RWPE1 (cell line): Measurements from ENCODE around the gene YWHAH.

Experiments used
- CTCF ChIA-PET: fragments of 350-600 bp; sonication (Branson Sonifier 250); formaldehyde crosslinking; extraction: SDS; loops from one replicate; lab custom pipeline; 2021; lab: Yijun Ruan, JAX
- POLR2A ChIA-PET: fragments of 400-600 bp; formaldehyde crosslinking; extraction: SDS; loops from one replicate; lab custom pipeline; 2020; ENCODE audit warnings: antibody characterized with exemption; ENCODE audit not compliant: low non-redundant PET; lab: Yijun Ruan, JAX
- DNase-seq: peaks from one replicate; pipeline ENCODE4 v3.0.0; 2012; ENCODE audit warnings: low spot score
- H3K27ac ChIP-seq: fragments of 450-650 bp; 2 replicates; pipeline ENCODE4 v1.5.1; 2017
- CTCF ChIP-seq: fragments of 450-650 bp; conservative IDR thresholded peaks from 2 replicates; pipeline ENCODE4 v1.5.1; 2017; ENCODE audit warnings: low read depth, mild to moderate bottlenecking

The YWHAH gene

GRCh38 chr22:31901388-31902137, 42.8 kb upstream of the YWHAH start:
- no peak for DNase-seq
- POLR2A ChIA-PET = no interaction called here
- H3K27ac ChIP-seq = no peak overlapping the region
- TF ChIP-seq CTCF = no peak
- CTCF ChIA-PET = no interaction called here

GRCh38 chr22:31904651-31905050, 39.7 kb upstream of the YWHAH start:
- ChIA-PET CTCF (no interaction called here), POLR2A (no interaction called here)
- no peak for TF ChIP-seq CTCF
- no peak overlapping the region for H3K27ac ChIP-seq
- DNase-seq = no peak

DNA sequence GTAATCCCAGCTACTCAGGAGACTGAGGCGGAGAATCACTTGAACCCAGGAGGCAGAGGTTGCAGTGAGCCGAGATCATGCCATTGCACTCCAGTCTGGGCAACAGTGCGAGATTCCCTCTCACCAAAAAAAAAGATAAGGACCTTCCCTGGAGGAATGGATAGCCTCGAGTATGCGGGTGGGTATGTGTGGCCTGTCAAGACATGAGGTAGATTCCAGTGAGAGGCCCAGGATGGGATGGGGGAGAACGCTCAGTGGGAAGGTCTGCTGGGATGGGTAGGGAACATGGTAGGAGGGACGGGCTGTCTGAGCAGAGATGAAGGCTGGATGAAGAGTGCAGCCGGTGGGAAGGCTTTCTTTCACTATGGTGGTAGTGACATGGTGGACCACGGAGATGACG, 39.0 kb upstream of the YWHAH start:
- DNase-seq = no peak
- POLR2A ChIA-PET = no interaction called here
- H3K27ac ChIP-seq = no peak overlapping the region
- TF ChIP-seq CTCF = no peak
- CTCF ChIA-PET = no interaction called here

- no peak for TF ChIP-seq CTCF
- POLR2A ChIA-PET = no interaction called here
Observed at GRCh38 chr22:31906086-31906485, 38.2 kb upstream of the YWHAH start.

DNA sequence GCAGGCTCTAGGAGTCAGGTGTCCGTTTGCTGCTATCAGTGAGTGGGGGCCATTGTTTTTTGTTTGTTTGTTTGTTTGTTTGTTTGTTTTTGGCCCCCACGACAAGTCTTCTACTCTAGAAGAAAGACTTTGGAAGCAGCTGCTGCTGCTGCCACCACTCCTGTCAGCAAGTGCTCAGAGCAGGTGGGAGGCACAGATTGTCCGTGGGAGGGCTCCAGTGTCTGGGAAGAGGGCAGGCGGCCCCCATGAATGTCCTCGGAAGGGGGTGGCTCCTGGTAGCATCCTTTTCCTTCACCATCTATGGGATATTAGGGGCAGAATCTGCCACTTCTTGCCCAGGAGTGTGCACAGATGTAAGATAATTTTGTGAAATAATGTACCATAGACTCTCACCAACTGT, 37.8 kb upstream of the YWHAH start:
- DNase-seq = no peak
- POLR2A ChIA-PET = no interaction called here
- CTCF ChIA-PET = no interaction called here
- no peak overlapping the region for H3K27ac ChIP-seq
- no peak for TF ChIP-seq CTCF

More at GRCh38 chr22:31906086-31906485, 38.2 kb upstream of the YWHAH start:
- no peak overlapping the region for H3K27ac ChIP-seq
- DNase-seq = no peak
- CTCF ChIA-PET = no interaction called here

GRCh38 chr22:31909977-31910376, 34.4 kb upstream of the YWHAH start:
- TF ChIP-seq CTCF = no peak
- ChIA-PET CTCF (no interaction called here), POLR2A (no interaction called here)
- no peak for DNase-seq
- H3K27ac ChIP-seq = no peak overlapping the region
